SK-N-MC (cell line): ENCODE measurements around the gene MAGEF1.

Source experiments
- EZH2 ChIP-seq: fragments of 200-600 bp; sonication (generic); IDR thresholded peaks from one replicate; pipeline ENCODE4 v1.6.1; 2017; ENCODE audit warnings: antibody characterized with exemption
- POLR2AphosphoS5 ChIP-seq: IDR thresholded peaks from 2 replicates; pipeline ENCODE4 v1.6.1; 2012; ENCODE audit warnings: mild to moderate bottlenecking, low read depth, low read length, borderline replicate concordance

DNA sequence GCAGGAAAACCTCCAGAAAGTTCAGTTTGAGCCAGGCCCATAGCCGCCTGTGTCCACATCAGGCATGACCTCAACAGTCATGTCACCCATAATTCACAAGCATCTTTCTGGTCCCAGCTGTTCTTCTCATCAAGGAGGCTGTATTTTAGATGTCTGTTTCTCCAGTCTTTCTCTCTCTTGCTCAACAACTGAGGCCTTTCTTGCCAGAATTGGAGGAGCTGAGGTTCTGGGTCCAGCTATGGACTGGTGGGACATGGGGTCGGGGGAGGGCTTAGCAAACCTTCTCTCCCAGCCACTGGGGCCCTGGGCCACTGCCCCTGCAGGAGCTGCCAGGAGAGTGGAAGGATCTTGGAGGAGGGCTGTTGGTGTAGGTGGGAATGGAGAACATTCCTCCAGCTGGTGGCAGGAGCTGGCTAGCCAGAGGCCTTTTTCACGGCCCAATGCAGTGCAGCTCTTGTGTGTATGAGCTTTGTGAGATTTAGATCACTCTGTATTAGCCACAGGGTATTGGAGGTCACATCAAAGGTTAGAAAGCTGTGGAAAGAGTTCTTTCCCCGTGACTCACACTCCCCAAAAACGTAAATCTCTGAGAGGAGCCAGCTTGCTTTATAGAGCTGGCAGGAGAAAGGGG is 23.5 kb downstream of the MAGEF1 start:
- TF ChIP-seq POLR2AphosphoS5 (no peak), EZH2 (no peak)
